HFF-Myc (cell line): ENCODE results near the gene PAIP1.
"Not testable (repeated sequence)": the region's sequence is repeated elsewhere in the genome, so short reads cannot be mapped to it uniquely, and the experiment has no call there.

Experiments
- DNase-seq: peaks from one replicate; pipeline ENCODE4 v3.0.0-alpha.2; 2011; ENCODE audit warnings: low read depth; ENCODE audit errors: extremely low read depth
- H3K4me3 ChIP-seq: replicated peaks from 2 replicates; pipeline ENCODE4 v1.5.1; 2011; ENCODE audit warnings: low read depth, mild to moderate bottlenecking, control low read depth, low read length
- CTCF ChIP-seq: IDR thresholded peaks from 2 replicates; pipeline ENCODE4 v1.5.1; 2012; ENCODE audit warnings: mild to moderate bottlenecking, low read depth, low read length, control low read depth; ENCODE audit errors: missing control alignments

Gene PAIP1

DNA sequence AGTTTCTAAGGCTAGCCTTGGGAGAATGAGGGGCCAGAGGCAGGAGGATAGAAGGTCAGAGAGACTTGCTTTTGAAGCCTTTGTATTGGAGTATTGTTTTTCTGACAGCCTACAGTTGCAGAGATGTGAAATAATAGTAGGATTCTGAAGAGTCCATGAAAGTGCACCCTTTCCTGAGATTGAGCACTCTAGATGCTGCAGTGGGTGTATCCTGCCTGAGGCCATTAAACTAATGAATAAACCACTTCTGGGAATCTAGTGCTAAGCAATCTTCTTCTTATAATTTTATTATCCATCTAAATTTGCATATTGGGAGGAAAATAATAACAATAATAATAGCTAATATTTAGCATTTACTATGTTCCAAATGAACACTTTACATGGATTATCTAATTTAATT is 26.8 kb upstream of the PAIP1 start:
- DNase-seq: no peak
- no peak for TF ChIP-seq CTCF
- H3K4me3 ChIP-seq: no peak overlapping the region

GRCh38 chr5:43582082-43583005 is 25.5 kb upstream of the PAIP1 start:
- no peak for TF ChIP-seq CTCF
- DNase-seq: no peak
- H3K4me3 ChIP-seq: no peak overlapping the region

- no peak for DNase-seq
- H3K4me3 ChIP-seq: no peak overlapping the region
- no peak for TF ChIP-seq CTCF
Measured at GRCh38 chr5:43581398-43581797, 24.5 kb upstream of the PAIP1 start.

DNA sequence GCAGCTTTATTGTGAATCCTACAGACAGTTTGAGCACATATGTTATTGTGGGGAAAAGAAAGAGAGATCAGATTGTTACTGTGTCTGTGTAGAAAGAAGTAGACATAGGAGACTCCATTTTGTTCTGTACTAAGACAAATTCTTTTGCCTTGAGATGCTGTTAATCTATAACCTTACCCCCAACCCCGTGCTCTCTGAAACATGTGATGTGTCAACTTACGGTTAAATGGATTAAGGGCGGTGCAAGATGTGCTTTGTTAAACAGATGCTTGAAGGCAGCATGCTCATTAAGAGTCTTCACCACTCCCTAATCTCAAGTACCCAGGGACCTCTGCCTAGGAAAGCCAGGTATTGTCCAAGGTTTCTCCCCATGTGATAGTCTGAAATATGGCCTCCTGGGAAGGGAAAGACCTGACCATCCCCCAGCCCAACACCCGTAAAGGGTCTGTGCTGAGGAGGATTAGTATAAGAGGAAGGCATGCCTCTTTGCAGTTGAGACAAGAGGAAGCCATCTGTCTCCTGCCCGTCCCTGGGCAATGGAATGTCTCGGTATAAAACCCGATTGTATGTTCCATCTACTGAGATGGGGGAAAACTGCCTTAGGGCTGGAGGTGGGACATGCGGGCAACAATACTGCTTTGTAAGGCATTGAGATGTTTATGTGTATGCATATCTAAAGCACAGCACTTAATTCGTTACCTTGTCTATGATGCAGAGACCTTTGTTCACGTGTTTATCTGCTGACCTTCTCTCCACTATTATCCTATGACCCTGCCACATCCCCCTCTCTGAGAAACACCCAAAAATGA is 23.7 kb upstream of the PAIP1 start:
- not testable (repeated sequence) for H3K4me3 ChIP-seq, DNase-seq

GRCh38 chr5:43573058-43573457 is 16.2 kb upstream of the PAIP1 start:
- TF ChIP-seq CTCF: no peak
- H3K4me3 ChIP-seq: no peak overlapping the region
- no peak for DNase-seq

DNA sequence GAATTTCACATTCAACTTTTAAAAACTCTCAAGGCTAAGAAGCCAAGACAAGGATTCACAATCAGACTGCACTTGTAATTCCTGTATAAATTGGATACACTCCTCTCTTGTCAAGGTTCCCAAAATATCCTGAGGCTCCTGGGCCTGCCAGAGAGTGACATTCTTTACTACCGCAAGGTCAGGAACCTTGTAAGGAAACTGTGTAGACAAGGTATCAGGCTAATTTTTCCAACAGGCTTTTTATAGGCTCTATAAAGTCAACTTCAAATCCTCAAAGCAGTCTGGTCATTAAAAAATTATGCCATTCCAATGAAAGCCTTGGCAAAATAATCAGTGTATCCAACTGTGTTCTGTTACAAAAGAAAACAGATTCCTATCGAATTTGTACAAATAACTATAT is 15.5 kb upstream of the PAIP1 start:
- no peak overlapping the region for H3K4me3 ChIP-seq
- TF ChIP-seq CTCF: no peak
- DNase-seq: no peak

DNA sequence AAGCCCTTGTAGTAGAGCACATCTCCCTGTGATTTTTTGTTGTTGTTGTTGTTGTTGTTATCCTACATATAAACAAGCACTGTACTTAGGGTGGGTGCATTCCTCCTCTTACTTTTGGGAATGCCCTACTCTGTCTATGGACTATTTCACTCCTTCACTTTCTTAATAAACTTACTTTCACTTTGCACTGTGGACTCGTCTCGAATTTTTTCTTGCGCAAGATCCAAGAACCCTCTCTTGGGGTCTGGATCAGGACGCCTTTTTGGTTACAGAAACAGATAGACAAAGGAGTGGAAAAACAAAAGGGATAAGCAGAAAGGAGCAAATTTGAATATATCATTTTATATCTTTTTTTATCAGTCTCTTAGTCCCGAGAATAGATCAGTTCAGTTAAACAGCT is 14.4 kb upstream of the PAIP1 start:
- no peak overlapping the region for H3K4me3 ChIP-seq
- no peak for TF ChIP-seq CTCF
- DNase-seq: no peak
